Cardiac fibroblast (primary cell): ENCODE results near the gene FUT9.

Experiments used
- DNase-seq, 2 donors: peaks; one replicate each; pipeline versions ENCODE4 v3.0.0 to v3.0.0-alpha.2; 2010; ENCODE audit warnings: low read depth in 2 of 2
- H3K4me3 ChIP-seq, 2 donors: replicated peaks in 1 of 2; 1 replicate in 1 of 2; 2 replicates in 1 of 2; pipeline ENCODE4 v1.5.1; 2011; ENCODE audit warnings: low read depth in 2 of 2, low read length in 2 of 2, mild to moderate bottlenecking in 2 of 2, moderate library complexity in 1 of 2
- TF ChIP-seq, protein P1 (sequence below): IDR thresholded peaks from one replicate; pipeline ENCODE4 v1.5.1; 2011; ENCODE audit warnings: low read depth, mild to moderate bottlenecking, low read length, inconsistent platforms

Gene FUT9

DNA sequence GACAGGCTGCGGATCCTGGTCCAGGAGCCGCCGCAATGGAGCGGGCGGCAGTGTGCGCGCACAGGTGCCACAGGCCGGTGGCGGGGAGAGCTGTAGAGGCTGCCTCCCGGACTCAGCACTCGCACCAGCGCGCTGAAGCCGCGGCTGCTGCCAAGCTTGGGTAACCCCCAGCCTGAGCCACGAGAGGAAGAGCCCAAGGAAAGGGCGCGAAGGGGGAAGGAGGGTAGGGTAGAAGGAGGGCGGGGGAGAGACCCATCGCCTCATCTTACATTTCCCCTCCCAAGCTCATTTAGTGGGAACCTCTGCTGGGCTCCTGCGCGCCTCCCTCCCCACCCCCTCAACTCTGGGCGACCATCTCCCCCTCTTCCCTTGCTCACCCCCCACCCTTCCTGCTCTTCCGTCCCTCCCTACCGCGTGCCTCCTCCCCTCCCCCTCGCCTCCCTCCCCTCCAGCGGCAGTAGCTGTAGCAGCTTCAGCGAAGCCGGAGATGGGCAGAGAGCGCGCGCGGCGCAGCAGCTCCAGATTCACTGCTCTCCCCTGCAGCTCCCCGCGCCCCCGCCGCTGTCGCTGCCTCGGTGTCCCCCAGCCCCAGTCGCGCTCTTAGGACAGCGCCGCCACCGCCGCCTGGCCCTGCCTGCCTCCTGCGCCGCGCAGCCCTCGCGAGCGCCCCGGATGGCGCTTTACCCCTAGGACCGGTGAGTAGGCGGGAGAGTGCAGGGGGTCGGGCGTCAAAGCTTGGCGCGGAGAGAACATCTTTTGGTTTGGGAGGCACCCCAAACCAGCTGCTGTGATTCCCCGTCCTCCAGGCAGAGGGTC lies at the start of gene FUT9:
Gene FUT9 (plus strand): TSS at position 457 of the 816 bp plus-strand sequence. CDS start 187,182 bp downstream, outside the sequence.
- H3K4me3 ChIP-seq = no peak within 1 kb of the TSS
- DNase-seq = no peak
- TF ChIP-seq, protein P1, sequence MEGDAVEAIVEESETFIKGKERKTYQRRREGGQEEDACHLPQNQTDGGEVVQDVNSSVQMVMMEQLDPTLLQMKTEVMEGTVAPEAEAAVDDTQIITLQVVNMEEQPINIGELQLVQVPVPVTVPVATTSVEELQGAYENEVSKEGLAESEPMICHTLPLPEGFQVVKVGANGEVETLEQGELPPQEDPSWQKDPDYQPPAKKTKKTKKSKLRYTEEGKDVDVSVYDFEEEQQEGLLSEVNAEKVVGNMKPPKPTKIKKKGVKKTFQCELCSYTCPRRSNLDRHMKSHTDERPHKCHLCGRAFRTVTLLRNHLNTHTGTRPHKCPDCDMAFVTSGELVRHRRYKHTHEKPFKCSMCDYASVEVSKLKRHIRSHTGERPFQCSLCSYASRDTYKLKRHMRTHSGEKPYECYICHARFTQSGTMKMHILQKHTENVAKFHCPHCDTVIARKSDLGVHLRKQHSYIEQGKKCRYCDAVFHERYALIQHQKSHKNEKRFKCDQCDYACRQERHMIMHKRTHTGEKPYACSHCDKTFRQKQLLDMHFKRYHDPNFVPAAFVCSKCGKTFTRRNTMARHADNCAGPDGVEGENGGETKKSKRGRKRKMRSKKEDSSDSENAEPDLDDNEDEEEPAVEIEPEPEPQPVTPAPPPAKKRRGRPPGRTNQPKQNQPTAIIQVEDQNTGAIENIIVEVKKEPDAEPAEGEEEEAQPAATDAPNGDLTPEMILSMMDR = no peak

DNA sequence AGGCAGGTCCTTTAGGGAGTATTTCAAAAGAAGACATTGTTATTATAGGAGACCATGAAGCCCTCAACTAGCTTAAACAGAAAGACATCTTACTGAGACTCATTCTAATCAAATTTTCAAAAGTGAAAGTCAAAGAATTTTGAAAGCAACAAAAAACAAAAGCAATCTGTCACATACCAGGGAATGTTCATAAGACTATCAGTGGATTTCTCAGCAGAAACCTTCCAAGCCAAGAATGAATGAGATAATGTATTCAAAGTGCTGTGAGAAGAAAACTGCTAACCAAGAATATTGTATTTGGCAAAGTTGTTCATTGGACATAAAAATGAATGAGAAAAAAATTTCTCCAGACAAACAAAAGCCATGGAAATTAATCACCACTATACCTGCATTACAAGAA lies 48.2 kb upstream of the FUT9 start:
- DNase-seq = no peak
- H3K4me3 ChIP-seq = no peak overlapping the region
- TF ChIP-seq, protein P1 = no peak

DNA sequence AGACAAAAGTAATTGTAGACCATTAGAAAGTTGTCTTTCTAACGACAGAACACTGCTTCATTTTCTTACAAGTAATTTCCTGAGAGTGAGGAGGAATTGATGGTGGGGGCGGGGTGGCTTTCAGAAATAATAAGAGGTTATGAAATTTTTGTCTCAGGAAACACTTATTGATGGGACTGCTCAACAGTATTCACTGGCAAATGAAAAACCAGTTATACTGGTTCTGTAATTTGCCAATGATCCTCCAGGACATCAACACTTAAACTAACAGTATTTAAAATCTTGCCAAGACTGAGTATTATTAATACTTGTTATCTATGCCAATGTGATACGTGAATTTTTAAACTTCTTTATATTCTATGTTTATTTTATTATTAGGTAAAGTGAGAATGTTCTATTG lies 41.8 kb upstream of the FUT9 start:
- TF ChIP-seq, protein P1 = no peak
- DNase-seq = no peak
- no peak overlapping the region for H3K4me3 ChIP-seq

DNA sequence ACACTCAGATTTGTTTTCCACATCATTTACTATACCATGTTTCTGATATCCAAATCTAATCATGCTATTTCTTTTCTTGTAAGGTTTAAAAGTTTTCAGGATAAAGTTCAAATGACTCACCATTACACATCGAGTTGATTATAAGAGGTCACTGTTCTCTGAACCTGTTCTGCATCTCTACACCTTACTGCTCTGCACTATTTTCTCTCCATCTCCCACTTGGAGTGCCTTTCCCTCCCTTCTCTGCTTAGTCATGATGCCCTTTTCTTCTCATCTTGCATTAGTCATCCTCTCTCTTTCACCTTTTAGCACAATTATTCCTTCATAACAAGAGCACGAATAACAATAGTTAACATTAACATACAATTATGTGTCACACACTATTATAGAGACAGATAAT lies 37.5 kb upstream of the FUT9 start:
- TF ChIP-seq, protein P1 = no peak
- no peak for DNase-seq
- H3K4me3 ChIP-seq = no peak overlapping the region

DNA sequence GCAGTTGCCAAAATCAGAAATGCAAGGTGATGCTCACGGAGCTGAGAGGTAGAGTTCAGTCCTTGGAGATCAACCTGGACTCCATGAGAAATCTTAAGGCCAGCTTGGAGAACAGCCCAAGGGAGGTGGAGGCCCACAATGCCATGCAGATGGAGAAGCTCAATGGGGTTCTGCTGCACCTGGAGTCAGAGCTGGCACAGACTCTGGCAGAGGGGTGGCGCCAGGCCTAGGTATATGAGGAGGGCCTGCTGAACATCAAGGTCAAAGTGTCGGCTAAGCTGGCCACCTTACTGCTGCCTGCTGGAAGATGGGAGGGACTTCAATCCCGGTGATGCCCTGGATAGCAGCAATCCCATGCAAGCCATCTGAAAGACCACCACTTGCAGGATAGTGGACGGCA lies 23.9 kb upstream of the FUT9 start:
- H3K4me3 ChIP-seq = no peak overlapping the region
- DNase-seq = no peak
- TF ChIP-seq, protein P1 = no peak

DNA sequence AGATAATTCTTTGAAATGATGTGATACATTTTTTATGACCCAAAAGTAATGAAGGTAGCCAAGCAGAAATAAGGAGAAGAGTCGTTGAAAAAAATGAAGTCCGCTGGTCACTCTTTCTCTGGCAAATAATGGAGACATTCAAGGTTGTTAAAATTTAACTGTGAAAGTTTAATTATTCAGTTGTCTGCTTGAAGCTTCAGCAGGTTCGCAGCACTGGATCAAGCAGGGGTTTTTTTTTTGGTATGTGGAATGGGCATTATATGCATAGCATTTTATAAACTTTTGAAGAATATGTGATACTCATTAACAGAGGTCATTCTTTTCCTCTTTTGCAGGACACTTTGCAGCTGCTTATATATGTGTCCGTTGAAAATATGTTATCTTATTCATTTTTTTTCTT lies 21.6 kb upstream of the FUT9 start:
- no peak for DNase-seq

More for the DNA sequence above, 21.6 kb upstream of the FUT9 start:
- TF ChIP-seq, protein P1 = no peak
- H3K4me3 ChIP-seq = no peak overlapping the region
